MCF 10A (cell line): ENCODE measurements around the gene MBOAT2. TPM values are rescaled to one million over a fixed set of nuclear protein-coding genes. Genes with fewer than 3 reads are reported as not detected.
"Not testable (repeated sequence)": the region's sequence is repeated elsewhere in the genome, so short reads cannot be mapped to it uniquely, and the experiment has no call there.

Experiments
- BruUV-seq: library from RNA; stranded (reverse); fragments of 400-500 nt; replicated peaks from 2 replicates; lab custom pipeline; 2021; lab: Mats Ljungman, UMichigan
- CTCF ChIA-PET: fragments of 300-600 bp; sonication (Branson Sonifier 250); formaldehyde crosslinking; extraction: SDS; loops from one replicate; lab custom pipeline; 2021; ENCODE audit warnings: antibody characterized with exemption, inconsistent platforms; lab: Yijun Ruan, JAX
- POLR2A ChIA-PET: fragments of 300-600, 350-650 bp; sonication (Branson Sonifier 250); formaldehyde crosslinking; extraction: SDS; loops from one replicate; lab custom pipeline; 2020; ENCODE audit warnings: antibody characterized with exemption, inconsistent platforms; lab: Yijun Ruan, JAX
- DNase-seq: peaks from one replicate; pipeline ENCODE4 v3.0.0-alpha.2; 2018; ENCODE audit not compliant: unreplicated experiment
- H3K27ac Mint-ChIP-seq: one replicate; pipeline ENCODE4 v1.8.0; 2022; ENCODE audit warnings: mild to moderate bottlenecking, low read depth, mixed read lengths; ENCODE audit not compliant: unreplicated experiment
- H3K27me3 Mint-ChIP-seq: one replicate; pipeline ENCODE4 v1.8.0; 2022; ENCODE audit warnings: mixed read lengths; ENCODE audit not compliant: insufficient read depth, unreplicated experiment
- H3K36me3 Mint-ChIP-seq: one replicate; pipeline ENCODE4 v1.8.0; 2022; ENCODE audit warnings: mild to moderate bottlenecking, moderate library complexity, mixed read lengths; ENCODE audit not compliant: insufficient read depth, unreplicated experiment
- H3K4me1 Mint-ChIP-seq: one replicate; pipeline ENCODE4 v1.8.0; 2022; ENCODE audit warnings: mixed read lengths; ENCODE audit not compliant: insufficient read depth, unreplicated experiment
- H3K4me3 Mint-ChIP-seq: one replicate; pipeline ENCODE4 v1.8.0; 2022; ENCODE audit warnings: mild to moderate bottlenecking, moderate library complexity, mixed read lengths; ENCODE audit not compliant: unreplicated experiment
- H3K9me3 Mint-ChIP-seq: one replicate; pipeline ENCODE4 v1.8.0; 2022; ENCODE audit warnings: mixed read lengths; ENCODE audit not compliant: unreplicated experiment
- intact Hi-C: fragments of 100-400 bp; cut with micrococcal nuclease; formaldehyde crosslinking; loops from 2 replicates; pipeline ENCODE4 v1.14.1; 2022
- total RNA-seq: library from RNA; stranded (reverse); gene quantifications from 2 replicates; pipeline ENCODE4 v1.2.3, GENCODE V29; 2022
- TF ChIP-seq, protein P1 (sequence below): fragments of 200-600 bp; IDR thresholded peaks from one replicate; pipeline ENCODE4 v1.8.0; 2022; ENCODE audit warnings: antibody characterized with exemption, mild to moderate bottlenecking; ENCODE audit not compliant: unreplicated experiment

MBOAT2 gene
- total RNA-seq, 1 experiment from 2014 or later = 34.7 TPM

GRCh38 chr2:9050122-9050809 is 46.8 kb upstream of the MBOAT2 start:
- H3K27me3 Mint-ChIP-seq = no peaks in the 10 kb centered on the region
- H3K4me1 Mint-ChIP-seq = peaks cover 7% of the 10 kb centered on the region
- H3K27ac Mint-ChIP-seq = no peak overlapping the region
- no peak for DNase-seq
- no peak overlapping the region for H3K4me3 Mint-ChIP-seq
- ChIA-PET CTCF (interaction anchor here (0.6 to 0.9 kb wide), 3 partner anchors 8 to 53 kb away, joined by 3 read pairs; no protein-coding TSS in a partner anchor), POLR2A (no interaction called here)
- TF ChIP-seq, protein P1, sequence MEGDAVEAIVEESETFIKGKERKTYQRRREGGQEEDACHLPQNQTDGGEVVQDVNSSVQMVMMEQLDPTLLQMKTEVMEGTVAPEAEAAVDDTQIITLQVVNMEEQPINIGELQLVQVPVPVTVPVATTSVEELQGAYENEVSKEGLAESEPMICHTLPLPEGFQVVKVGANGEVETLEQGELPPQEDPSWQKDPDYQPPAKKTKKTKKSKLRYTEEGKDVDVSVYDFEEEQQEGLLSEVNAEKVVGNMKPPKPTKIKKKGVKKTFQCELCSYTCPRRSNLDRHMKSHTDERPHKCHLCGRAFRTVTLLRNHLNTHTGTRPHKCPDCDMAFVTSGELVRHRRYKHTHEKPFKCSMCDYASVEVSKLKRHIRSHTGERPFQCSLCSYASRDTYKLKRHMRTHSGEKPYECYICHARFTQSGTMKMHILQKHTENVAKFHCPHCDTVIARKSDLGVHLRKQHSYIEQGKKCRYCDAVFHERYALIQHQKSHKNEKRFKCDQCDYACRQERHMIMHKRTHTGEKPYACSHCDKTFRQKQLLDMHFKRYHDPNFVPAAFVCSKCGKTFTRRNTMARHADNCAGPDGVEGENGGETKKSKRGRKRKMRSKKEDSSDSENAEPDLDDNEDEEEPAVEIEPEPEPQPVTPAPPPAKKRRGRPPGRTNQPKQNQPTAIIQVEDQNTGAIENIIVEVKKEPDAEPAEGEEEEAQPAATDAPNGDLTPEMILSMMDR = no peak
- intact Hi-C loops = loop anchor here (10.0 kb wide), 1 partner anchor 65 kb away; no protein-coding TSS in a partner anchor
- BruUV-seq = no TSS peak
- peaks cover under 1% of the 10 kb centered on the region for H3K9me3 Mint-ChIP-seq
- no peaks in the 10 kb centered on the region for H3K36me3 Mint-ChIP-seq

DNA sequence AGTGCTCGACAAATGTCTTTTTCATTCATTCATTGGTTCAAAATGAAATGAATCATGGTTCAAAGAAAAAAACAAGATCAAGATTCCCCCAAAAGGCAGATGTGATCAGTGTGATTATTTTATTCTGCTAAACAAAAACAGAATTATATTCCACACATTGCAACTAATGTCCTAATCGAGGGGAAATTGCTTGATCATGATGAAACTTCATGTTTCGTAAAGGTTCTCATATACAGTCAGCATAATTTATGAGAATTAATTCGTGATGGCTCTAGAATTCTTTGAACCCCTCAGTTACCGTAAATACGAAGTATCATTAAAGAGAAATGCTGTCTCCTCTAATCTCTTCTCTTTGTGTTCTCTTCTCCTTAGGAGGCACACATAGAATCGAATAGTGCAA is 42.1 kb upstream of the MBOAT2 start:
- no TSS peak for BruUV-seq
- TF ChIP-seq, protein P1 = no peak
- ChIA-PET POLR2A (no interaction called here), CTCF (no interaction called here)
- Mint-ChIP-seq H3K27me3 (no peaks in the 10 kb centered on the region), H3K4me1 (no peaks in the 10 kb centered on the region), H3K27ac (no peak overlapping the region), H3K4me3 (no peak overlapping the region), H3K9me3 (no peaks in the 10 kb centered on the region), H3K36me3 (no peaks in the 10 kb centered on the region)
- intact Hi-C loops = no loop called here
- no peak for DNase-seq

DNA sequence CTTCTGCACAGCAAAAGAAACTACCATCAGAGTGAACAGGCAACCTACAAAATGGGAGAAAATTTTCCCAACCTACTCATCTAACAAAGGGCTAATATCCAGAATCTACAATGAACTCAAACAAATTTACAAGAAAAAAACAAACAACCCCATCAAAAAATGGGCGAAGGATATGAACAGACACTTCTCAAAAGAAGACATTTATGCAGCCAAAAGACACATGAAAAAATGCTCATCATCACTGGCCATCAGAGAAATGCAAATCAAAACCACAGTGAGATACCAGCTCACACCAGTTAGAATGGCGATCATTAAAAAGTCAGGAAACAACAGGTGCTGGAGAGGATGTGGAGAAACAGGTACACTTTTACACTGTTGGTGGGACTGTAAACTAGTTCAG is 40.0 kb upstream of the MBOAT2 start:
- H3K36me3 Mint-ChIP-seq, POLR2A ChIA-PET, DNase-seq, H3K27ac Mint-ChIP-seq, BruUV-seq, H3K4me1 Mint-ChIP-seq, intact Hi-C loops, H3K27me3 Mint-ChIP-seq, H3K4me3 Mint-ChIP-seq, H3K9me3 Mint-ChIP-seq: not testable (repeated sequence)
- CTCF ChIA-PET = interaction anchor here (0.6 kb wide), 1 partner anchor 1621 kb away, joined by 3 read pairs; no protein-coding TSS in a partner anchor

DNA sequence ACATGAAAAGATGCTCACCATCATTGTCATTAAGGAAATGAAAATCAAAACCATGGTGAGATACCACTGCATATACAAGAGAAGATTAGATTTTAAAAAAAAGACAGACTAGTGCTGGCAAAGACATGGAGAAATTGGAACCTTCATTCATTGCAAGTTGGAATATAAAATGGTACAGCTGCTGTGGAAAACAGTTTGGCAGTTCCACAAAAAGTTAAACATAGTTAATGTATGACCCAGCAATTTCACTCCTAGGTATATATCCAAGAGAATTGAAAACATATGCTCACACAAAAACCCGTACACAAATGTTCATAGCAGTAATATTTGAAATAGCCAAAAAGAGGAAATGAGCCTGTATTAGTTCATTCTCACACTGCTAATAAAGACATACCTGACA is 33.7 kb upstream of the MBOAT2 start:
- intact Hi-C loops = no loop called here
- Mint-ChIP-seq H3K9me3 (peaks cover 15% of the 10 kb centered on the region), H3K27me3 (no peaks in the 10 kb centered on the region), H3K4me1 (no peaks in the 10 kb centered on the region), H3K4me3 (no peak overlapping the region), H3K36me3 (no peaks in the 10 kb centered on the region), H3K27ac (no peak overlapping the region)
- ChIA-PET POLR2A (interaction anchor here (0.6 kb wide), 1 partner anchor 749 kb away, joined by 4 read pairs; no protein-coding TSS in a partner anchor), CTCF (no interaction called here)
- no peak for DNase-seq
- no TSS peak for BruUV-seq
- TF ChIP-seq, protein P1 = no peak
